ENCODE data around the gene STX8. TPM values are rescaled to one million over a fixed set of nuclear protein-coding genes. Genes with fewer than 3 reads are reported as not detected.
A peak's percentile ranks its signal among the peaks of the same experiment; 100 is the strongest.

The STX8 gene
- polyA plus RNA-seq, 1 donor from 2014 or later: 142 TPM

GRCh38 chr17:9498490-9498889 is 77.1 kb downstream of the STX8 start:
- Mint-ChIP-seq H3K27me3 (no peaks in the 10 kb centered on the region), H3K36me3 (peaks cover 17% of the 10 kb centered on the region), H3K9me3 (no peaks in the 10 kb centered on the region), H3K4me1 (no peaks in the 10 kb centered on the region), H3K27ac (peak overlapping the region in 1 of 3 donors; percentile 53), H3K4me3 (no peak overlapping the region)

- Mint-ChIP-seq H3K27me3 (no peaks in the 10 kb centered on the region), H3K9me3 (peaks cover 3 to 4% (median 4%) of the 10 kb centered on the region in 3 donors), H3K4me1 (peaks cover 0 to 2% (median 0%) of the 10 kb centered on the region in 3 donors), H3K36me3 (peaks cover 39% of the 10 kb centered on the region), H3K27ac (no peak overlapping the region), H3K4me3 (no peak overlapping the region)
These were observed 87.1 kb downstream of the STX8 start for GRCh38 chr17:9488556-9488955.

GRCh38 chr17:9487406-9487805 is 88.2 kb downstream of the STX8 start:
- H3K4me3 Mint-ChIP-seq: no peak overlapping the region
- H3K36me3 Mint-ChIP-seq: peaks cover 40% of the 10 kb centered on the region
- H3K27ac Mint-ChIP-seq: no peak overlapping the region
- peaks cover 0 to 2% (median 0%) of the 10 kb centered on the region in 3 donors for H3K4me1 Mint-ChIP-seq
- peaks cover 2 to 3% (median 2%) of the 10 kb centered on the region in 3 donors for H3K9me3 Mint-ChIP-seq
- H3K27me3 Mint-ChIP-seq: no peaks in the 10 kb centered on the region

GRCh38 chr17:9484789-9485188 is 90.8 kb downstream of the STX8 start:
- H3K4me3 Mint-ChIP-seq: no peak overlapping the region
- H3K9me3 Mint-ChIP-seq: no peaks in the 10 kb centered on the region
- no peak overlapping the region for H3K27ac Mint-ChIP-seq
- no peaks in the 10 kb centered on the region for H3K4me1 Mint-ChIP-seq
- no peaks in the 10 kb centered on the region for H3K27me3 Mint-ChIP-seq
- peaks cover 26% of the 10 kb centered on the region for H3K36me3 Mint-ChIP-seq

GRCh38 chr17:9479964-9480363 is 95.7 kb downstream of the STX8 start:
- H3K36me3 Mint-ChIP-seq: peaks cover 15% of the 10 kb centered on the region
- H3K9me3 Mint-ChIP-seq: no peaks in the 10 kb centered on the region
- H3K27me3 Mint-ChIP-seq: no peaks in the 10 kb centered on the region
- H3K4me3 Mint-ChIP-seq: no peak overlapping the region
- no peaks in the 10 kb centered on the region for H3K4me1 Mint-ChIP-seq
- no peak overlapping the region for H3K27ac Mint-ChIP-seq

- Mint-ChIP-seq H3K4me3 (no peak overlapping the region), H3K27ac (no peak overlapping the region), H3K9me3 (no peaks in the 10 kb centered on the region), H3K4me1 (no peaks in the 10 kb centered on the region), H3K27me3 (no peaks in the 10 kb centered on the region), H3K36me3 (peaks cover 10% of the 10 kb centered on the region)
These were observed 96.7 kb downstream of the STX8 start for GRCh38 chr17:9478889-9479288.

GRCh38 chr17:9475101-9475658 is 100.4 kb downstream of the STX8 start:
- H3K4me1 Mint-ChIP-seq: peaks cover 3 to 6% (median 3%) of the 10 kb centered on the region in 3 donors
- H3K27ac Mint-ChIP-seq: no peak overlapping the region
- H3K9me3 Mint-ChIP-seq: no peaks in the 10 kb centered on the region
- H3K4me3 Mint-ChIP-seq: no peak overlapping the region
- peaks cover 6% of the 10 kb centered on the region for H3K36me3 Mint-ChIP-seq
- H3K27me3 Mint-ChIP-seq: no peaks in the 10 kb centered on the region

- Mint-ChIP-seq H3K27me3 (no peaks in the 10 kb centered on the region), H3K4me1 (peaks cover 6 to 14% (median 8%) of the 10 kb centered on the region in 3 donors), H3K4me3 (no peak overlapping the region), H3K9me3 (no peaks in the 10 kb centered on the region), H3K36me3 (peaks cover 5% of the 10 kb centered on the region), H3K27ac (no peak overlapping the region)
These were observed 101.9 kb downstream of the STX8 start for GRCh38 chr17:9473711-9474110.

GRCh38 chr17:9472541-9472940 is 103.1 kb downstream of the STX8 start:
- no peak overlapping the region for H3K27ac Mint-ChIP-seq
- no peaks in the 10 kb centered on the region for H3K9me3 Mint-ChIP-seq
- H3K27me3 Mint-ChIP-seq: no peaks in the 10 kb centered on the region
- H3K36me3 Mint-ChIP-seq: peaks cover 3% of the 10 kb centered on the region
- no peak overlapping the region for H3K4me3 Mint-ChIP-seq
- peaks cover 6 to 14% (median 8%) of the 10 kb centered on the region in 3 donors for H3K4me1 Mint-ChIP-seq

- Mint-ChIP-seq H3K4me3 (no peak overlapping the region), H3K36me3 (peaks cover 5% of the 10 kb centered on the region), H3K9me3 (no peaks in the 10 kb centered on the region), H3K27me3 (no peaks in the 10 kb centered on the region), H3K4me1 (peaks cover 6 to 14% (median 8%) of the 10 kb centered on the region in 3 donors), H3K27ac (no peak overlapping the region)
These were observed 103.5 kb downstream of the STX8 start for GRCh38 chr17:9472094-9472493.

- Mint-ChIP-seq H3K27me3 (no peaks in the 10 kb centered on the region), H3K9me3 (peaks cover 0 to 2% (median 0%) of the 10 kb centered on the region in 3 donors), H3K4me3 (peak overlapping the region in 2 of 4 donors; percentile 0 to 29), H3K27ac (peak overlapping the region in 1 of 3 donors; percentile 67), H3K36me3 (peaks cover 7% of the 10 kb centered on the region), H3K4me1 (peaks cover 6 to 14% (median 8%) of the 10 kb centered on the region in 3 donors)
These were observed 105.4 kb downstream of the STX8 start for GRCh38 chr17:9470171-9470570.

GRCh38 chr17:9468937-9469336 is 106.7 kb downstream of the STX8 start:
- H3K36me3 Mint-ChIP-seq: peaks cover 9% of the 10 kb centered on the region
- no peak overlapping the region for H3K4me3 Mint-ChIP-seq
- H3K27me3 Mint-ChIP-seq: no peaks in the 10 kb centered on the region
- no peak overlapping the region for H3K27ac Mint-ChIP-seq
- peaks cover 0 to 2% (median 0%) of the 10 kb centered on the region in 3 donors for H3K9me3 Mint-ChIP-seq
- H3K4me1 Mint-ChIP-seq: peaks cover 10 to 17% (median 13%) of the 10 kb centered on the region in 3 donors

GRCh38 chr17:9468532-9468931 is 107.1 kb downstream of the STX8 start:
- Mint-ChIP-seq H3K27me3 (no peaks in the 10 kb centered on the region), H3K9me3 (peaks cover 0 to 2% (median 0%) of the 10 kb centered on the region in 3 donors), H3K4me3 (no peak overlapping the region), H3K36me3 (peaks cover 6% of the 10 kb centered on the region), H3K27ac (no peak overlapping the region), H3K4me1 (peaks cover 10 to 17% (median 13%) of the 10 kb centered on the region in 3 donors)

GRCh38 chr17:9467518-9467917 is 108.1 kb downstream of the STX8 start:
- Mint-ChIP-seq H3K27me3 (no peaks in the 10 kb centered on the region), H3K36me3 (peaks cover 6% of the 10 kb centered on the region), H3K27ac (no peak overlapping the region), H3K9me3 (peaks cover 0 to 2% (median 0%) of the 10 kb centered on the region in 3 donors), H3K4me3 (no peak overlapping the region), H3K4me1 (peaks cover 10 to 17% (median 13%) of the 10 kb centered on the region in 3 donors)

- Mint-ChIP-seq H3K4me3 (no peak overlapping the region), H3K27me3 (no peaks in the 10 kb centered on the region), H3K27ac (no peak overlapping the region), H3K9me3 (peaks cover 0 to 2% (median 0%) of the 10 kb centered on the region in 3 donors), H3K36me3 (peaks cover 6% of the 10 kb centered on the region), H3K4me1 (peaks cover 8 to 16% (median 11%) of the 10 kb centered on the region in 3 donors)
These were observed 110.3 kb downstream of the STX8 start for GRCh38 chr17:9465210-9465921.

- Mint-ChIP-seq H3K27ac (no peak overlapping the region), H3K27me3 (no peaks in the 10 kb centered on the region), H3K9me3 (peaks cover 0 to 4% (median 0%) of the 10 kb centered on the region in 3 donors), H3K4me3 (no peak overlapping the region), H3K36me3 (peaks cover 9% of the 10 kb centered on the region), H3K4me1 (peaks cover 0 to 4% (median 0%) of the 10 kb centered on the region in 3 donors)
These were observed 118.6 kb downstream of the STX8 start for GRCh38 chr17:9457005-9457404.
